A549 (cell line): ENCODE measurements around the gene UFC1. TPM values are rescaled to one million over a fixed set of nuclear protein-coding genes. Genes with fewer than 3 reads are reported as not detected.
A peak's percentile ranks its signal among the peaks of the same experiment; 100 is the strongest.

ENCODE experiments used
- ATAC-seq, 2 experiments: fragments of 200-7000 bp in 1 of 2; fragments of >200 bp in 1 of 2; cut with Nextera tagmentation in 1 of 2; cut with Tn5 transposase in 1 of 2; 3 replicates each; pipeline versions ENCODE4 v1.8.0 to v1.9.1; 2018 to 2020; ENCODE audit warnings: mild to moderate bottlenecking in 1 of 2, moderate library complexity in 1 of 2
- CTCF ChIA-PET: fragments of 300-600 bp; sonication (Branson Sonifier 250); formaldehyde crosslinking; extraction: SDS; loops from one replicate; lab custom pipeline; 2021; ENCODE audit warnings: antibody characterized with exemption, inconsistent platforms; lab: Yijun Ruan, JAX
- POLR2A ChIA-PET: fragments of 350-600 bp; formaldehyde crosslinking; extraction: SDS; loops from one replicate; lab custom pipeline; 2021; ENCODE audit warnings: antibody characterized with exemption, inconsistent platforms; lab: Yijun Ruan, JAX
- DNase-seq, 2 experiments: peaks; one replicate each; pipeline versions ENCODE4 v3.0.0 to v3.0.0-alpha.2; 2011 to 2016; ENCODE audit warnings: low read depth in 1 of 2, low spot score in 1 of 2
- FAIRE-seq: peaks from 2 replicates; lab custom pipeline; 2011; peaks lifted over from hg19 to GRCh38; lab: Jason Lieb, UNC
- H3K27ac ChIP-seq, 2 experiments: fragments of >200 bp; sonication (Bioruptor Twin); formaldehyde crosslinking; 3 replicates each; pipeline ENCODE4 v1.5.1; 2016 to 2017
- H3K4me1 ChIP-seq: fragments of >200 bp; sonication (Bioruptor Twin); formaldehyde crosslinking; 3 replicates; pipeline ENCODE4 v1.6.1; 2016
- H3K4me2 ChIP-seq: fragments of >200 bp; sonication (Bioruptor Twin); formaldehyde crosslinking; 3 replicates; pipeline ENCODE4 v1.6.1; 2016
- H3K4me3 ChIP-seq: fragments of >200 bp; sonication (Bioruptor Twin); formaldehyde crosslinking; 3 replicates; pipeline ENCODE4 v1.5.1; 2016
- H3K9me3 ChIP-seq: fragments of >200 bp; sonication (Bioruptor Twin); formaldehyde crosslinking; 3 replicates; pipeline ENCODE4 v1.6.1; 2016
- BCL3 ChIP-seq: fragments of >200 bp; sonication (Bioruptor Twin); formaldehyde crosslinking; IDR thresholded peaks from 3 replicates; pipeline ENCODE4 v1.6.1; 2016
- CEBPB ChIP-seq, 2 experiments: fragments of >200 bp in 1 of 2; sonication (Bioruptor Twin) in 1 of 2; formaldehyde crosslinking in 1 of 2; IDR thresholded peaks; 2 replicates each; pipeline ENCODE4 v1.6.1; 2012 to 2016
- CHD2 ChIP-seq: fragments of 150-350 bp; IDR thresholded peaks from 2 replicates; pipeline ENCODE4 v1.6.1; 2014; ENCODE audit warnings: low read length; ENCODE audit not compliant: partially characterized antibody
- EHF ChIP-seq: fragments of 250-450 bp; sonication (Bioruptor Pico); IDR thresholded peaks from 2 replicates; pipeline ENCODE4 v1.5.0; 2020; ENCODE audit warnings: mild to moderate bottlenecking
- EHMT2 ChIP-seq: fragments of 200-600 bp; sonication (generic); IDR thresholded peaks from 2 replicates; pipeline ENCODE4 v1.6.1; 2016; ENCODE audit warnings: antibody characterized with exemption, low read depth, mild to moderate bottlenecking, moderate library complexity
- ELK1 ChIP-seq: fragments of 150-350 bp; IDR thresholded peaks from 2 replicates; pipeline ENCODE4 v1.6.1; 2014; ENCODE audit warnings: low read depth, mild to moderate bottlenecking, low read length
- FOSB ChIP-seq: fragments of 250-450 bp; sonication (Bioruptor Pico); IDR thresholded peaks from 2 replicates; pipeline ENCODE4 v1.5.0; 2020; ENCODE audit warnings: mild to moderate bottlenecking, moderate library complexity
- FOSL2 ChIP-seq, 2 experiments: fragments of 450-650 bp in 1 of 2; fragments of >200 bp in 1 of 2; sonication (Bioruptor Twin) in 1 of 2; formaldehyde crosslinking; IDR thresholded peaks; 2 replicates each; pipeline versions ENCODE4 v1.5.0 to v1.6.1; 2016 to 2020; ENCODE audit warnings: mild to moderate bottlenecking in 1 of 2, moderate library complexity in 1 of 2
- GATA3 ChIP-seq: IDR thresholded peaks from 2 replicates; pipeline ENCODE4 v1.6.1; 2012; ENCODE audit warnings: borderline replicate concordance
- HDAC2 ChIP-seq: fragments of 200-600 bp; sonication (generic); IDR thresholded peaks from 2 replicates; pipeline ENCODE4 v1.6.1; 2016
- HEYL ChIP-seq: fragments of 250-450 bp; sonication (Bioruptor Pico); IDR thresholded peaks from 2 replicates; pipeline ENCODE4 v1.8.0; 2021; ENCODE audit warnings: mild to moderate bottlenecking, moderate library complexity
- HMGXB4 ChIP-seq: fragments of 250-450 bp; sonication (Bioruptor Pico); IDR thresholded peaks from 2 replicates; pipeline ENCODE4 v1.5.0; 2021; ENCODE audit warnings: mild to moderate bottlenecking, moderate library complexity, borderline replicate concordance
- HOXA7 ChIP-seq: fragments of 250-450 bp; sonication (Bioruptor Pico); IDR thresholded peaks from 2 replicates; pipeline ENCODE4 v1.5.0; 2020; ENCODE audit warnings: mild to moderate bottlenecking, moderate library complexity
- HOXB5 ChIP-seq: fragments of 250-450 bp; sonication (Bioruptor Pico); IDR thresholded peaks from 2 replicates; pipeline ENCODE4 v1.5.0; 2020; ENCODE audit warnings: mild to moderate bottlenecking, moderate library complexity
- PHF8 ChIP-seq: fragments of 200-600 bp; sonication (generic); IDR thresholded peaks from 2 replicates; pipeline ENCODE4 v1.6.1; 2016; ENCODE audit warnings: low read depth, mild to moderate bottlenecking, antibody characterized with exemption, moderate library complexity, borderline replicate concordance
- POLR2A ChIP-seq: IDR thresholded peaks from 2 replicates; pipeline ENCODE4 v1.6.1; 2012; ENCODE audit warnings: mild to moderate bottlenecking, low read length
- POLR2AphosphoS2 ChIP-seq: conservative IDR thresholded peaks from 2 replicates; pipeline ENCODE4 v1.6.1; 2012; ENCODE audit warnings: low read length, improper control_type of control experiment, inconsistent platforms
- RAD21 ChIP-seq, 2 experiments: fragments of >200 bp in 1 of 2; sonication (Bioruptor Twin) in 1 of 2; formaldehyde crosslinking in 1 of 2; IDR thresholded peaks in 1 of 2; conservative IDR thresholded peaks in 1 of 2; 2 replicates in 1 of 2; 3 replicates in 1 of 2; pipeline ENCODE4 v1.6.1; 2012 to 2018; ENCODE audit warnings: inconsistent platforms in 1 of 2
- RFX5 ChIP-seq: fragments of 450-650 bp; IDR thresholded peaks from 2 replicates; pipeline ENCODE4 v1.7.1; 2014; ENCODE audit warnings: antibody characterized with exemption, mild to moderate bottlenecking, moderate library complexity
- TP53 ChIP-seq: fragments of 250-450 bp; sonication (Bioruptor Pico); IDR thresholded peaks from 2 replicates; pipeline ENCODE4 v1.5.0; 2021; ENCODE audit warnings: mild to moderate bottlenecking, moderate library complexity
- ZC3H11A ChIP-seq: fragments of 450-650 bp; IDR thresholded peaks from 2 replicates; pipeline ENCODE4 v1.6.1; 2014; ENCODE audit warnings: antibody characterized with exemption, mild to moderate bottlenecking
- ZFP36 ChIP-seq: fragments of 450-650 bp; IDR thresholded peaks from 2 replicates; pipeline ENCODE4 v1.6.1; 2014; ENCODE audit warnings: borderline replicate concordance; ENCODE audit not compliant: partially characterized antibody
- ZNF302 ChIP-seq: fragments of 250-450 bp; sonication (Bioruptor Pico); IDR thresholded peaks from 2 replicates; pipeline ENCODE4 v1.9.0; 2021; ENCODE audit warnings: inconsistent platforms, mild to moderate bottlenecking, moderate library complexity
- ZSCAN20 ChIP-seq: fragments of 250-450 bp; sonication (Bioruptor Pico); IDR thresholded peaks from 2 replicates; pipeline ENCODE4 v1.8.0; 2022; ENCODE audit warnings: mild to moderate bottlenecking, moderate library complexity
- WGBS: methylation state at CpG from one replicate; pipeline ENCODE4 v1.1.6; 2017; ENCODE audit errors: missing lambda C conversion rate; 5-methylcytosine and 5-hydroxymethylcytosine counted together
- polyA plus RNA-seq, 4 experiments: library from polyadenylated mRNA; depleted of rRNA in 3 of 4; stranded (reverse); fragments of >200 nt; fragmentation: RNase III in 1 of 4; extraction: RNeasy Plus Mini Kit Qiagen cat#74134 plus additional on column Dnase treatment in 1 of 4; gene quantifications; 2 replicates in 3 of 4; 3 replicates in 1 of 4; pipeline ENCODE4 v1.2.3, GENCODE V29; 2011 to 2017

Gene UFC1
- polyA plus RNA-seq, 2 of the 4 experiments (the other 2 are of a cell fraction) = 115 to 153 TPM

GRCh38 chr1:161119092-161119903 lies 34.5 kb upstream of the UFC1 start (continued):
- TF ChIP-seq HEYL (CRISPR knock-in tag) (no peak), HOXB5 (CRISPR knock-in tag) (no peak), ELK1 (no peak), RAD21 (conservative IDR thresholded peaks at IDR 0.05 in 1 of 2, IDR thresholded peaks at IDR 0.05 in 1 of 2) (0 out of 5 replicates have a peak, but pooled peaks of 1 of the 2 experiments have one; percentile 9), TP53 (CRISPR knock-in tag) (no peak)

GRCh38 chr1:161121042-161121650 lies 32.6 kb upstream of the UFC1 start:
- no peak for FAIRE-seq
- TF ChIP-seq CEBPB (IDR thresholded peaks at IDR 0.05) (no peak), PHF8 (no peak), FOSL2 (IDR thresholded peaks at IDR 0.05) (no peak), FOSL2 (CRISPR knock-in tag; IDR thresholded peaks at IDR 0.05) (no peak), GATA3 (no peak), ZFP36 (no peak), EHF (CRISPR knock-in tag) (no peak), RFX5 (no peak), HDAC2 (no peak), POLR2A (no peak), FOSB (CRISPR knock-in tag) (no peak), BCL3 (no peak), ZSCAN20 (CRISPR knock-in tag) (no peak), CHD2 (no peak), POLR2AphosphoS2 (no peak), ZNF302 (CRISPR knock-in tag) (no peak), TP53 (CRISPR knock-in tag) (no peak), HOXA7 (CRISPR knock-in tag) (no peak), EHMT2 (no peak), HMGXB4 (CRISPR knock-in tag) (no peak), ZC3H11A (no peak)
- TF ChIP-seq, all 56 proteins: peak for 0
- 94% methylated on average over 3 of the region's 3 CpGs for WGBS
- Histone ChIP-seq H3K4me1 (peaks cover 24% of the 10 kb centered on the region), H3K4me2 (no peak overlapping the region), H3K9me3 (no peaks in the 10 kb centered on the region), H3K4me3 (no peak overlapping the region), H3K27ac (no peak overlapping the region)
- ATAC-seq (no peak), DNase-seq (no peak)
- ChIA-PET POLR2A (interaction anchor here (2.0 kb wide), 1 partner anchor 11 kb away, joined by 10 read pairs; the partner anchor contains the start of gene DEDD), CTCF (interaction anchor here (1.0 to 1.3 kb wide), 3 partner anchors 50 to 254 kb away, joined by 3 to 6 read pairs (median 3); no protein-coding TSS in a partner anchor)
